ENCODE data around the gene DGKB.

The DGKB gene

DNA sequence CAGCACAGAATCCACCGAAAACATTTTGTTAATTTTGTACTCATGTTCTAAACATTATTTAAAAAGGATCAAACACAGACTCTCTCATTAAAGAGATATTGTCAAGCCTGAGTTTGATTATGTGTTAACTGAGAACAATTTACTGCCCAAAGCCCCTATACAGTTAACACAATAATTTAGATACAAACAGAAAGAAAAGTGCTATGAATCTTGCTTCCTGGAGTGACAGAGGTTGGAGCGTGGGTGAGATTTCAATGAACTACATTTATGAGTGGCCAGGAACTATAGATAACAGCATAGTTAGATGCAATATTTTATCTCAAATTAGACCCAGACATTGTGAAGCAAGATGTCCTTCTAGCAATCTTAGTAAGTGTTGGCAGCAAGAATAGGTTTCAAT is 464.2 kb downstream of the DGKB start:
- no peak for DNase-seq

DNA sequence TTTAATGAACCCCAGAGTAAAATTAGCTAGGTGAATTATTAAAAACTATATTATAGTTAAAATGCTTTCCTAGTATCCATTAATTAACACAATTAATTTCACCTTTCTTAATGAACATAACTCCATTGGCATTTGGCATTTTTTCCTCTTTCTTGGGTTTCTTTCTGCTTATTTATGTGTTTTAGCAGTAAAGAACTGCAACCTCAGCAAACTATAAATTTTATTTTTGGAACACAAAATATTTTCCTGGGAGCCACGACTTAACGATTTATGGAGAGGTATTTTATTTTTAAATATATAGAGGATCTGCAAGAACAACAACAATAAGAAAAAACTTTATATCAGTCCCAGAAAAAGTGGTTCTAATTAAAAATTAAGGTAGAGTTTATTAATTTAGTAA is 465.7 kb downstream of the DGKB start:
- no peak for DNase-seq

DNA sequence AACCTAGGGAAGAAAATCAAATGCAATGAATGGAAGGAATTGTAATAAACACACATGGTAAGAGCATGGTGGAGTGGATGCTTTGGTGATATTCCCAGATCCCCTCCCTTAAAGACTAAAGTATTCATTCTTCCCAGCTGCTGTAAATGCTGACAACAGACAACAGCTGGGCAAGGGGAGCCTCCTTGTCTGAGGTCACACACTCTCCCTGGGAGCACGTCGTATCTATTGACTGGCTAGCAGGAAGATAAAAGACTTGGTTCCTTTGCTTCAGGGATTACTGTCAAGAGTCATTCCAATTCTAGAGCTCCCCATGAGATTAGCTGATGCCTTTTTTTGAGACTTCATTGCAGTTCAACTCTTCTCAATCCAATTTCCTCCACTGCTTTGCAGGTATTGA is 469.6 kb downstream of the DGKB start:
- no peak for DNase-seq

DNA sequence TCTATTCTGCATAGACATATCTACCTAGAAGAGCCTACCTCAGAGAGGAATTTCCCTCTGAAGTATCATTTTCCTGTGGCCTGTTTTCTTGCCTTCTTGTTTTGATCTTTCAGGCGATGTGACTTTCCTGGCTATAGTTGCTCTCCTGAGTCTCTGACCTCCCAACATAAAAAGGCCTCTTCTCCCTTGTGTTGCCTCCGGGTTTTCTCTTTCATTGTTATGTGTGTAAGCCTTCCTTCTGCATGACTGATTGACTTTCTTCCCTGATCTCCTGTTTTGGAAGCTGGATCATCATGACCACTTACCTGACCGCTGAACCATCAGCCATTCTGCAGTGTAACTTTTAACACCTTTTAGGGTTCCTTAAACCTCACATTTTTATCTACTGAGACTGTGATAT is 471.6 kb downstream of the DGKB start:
- DNase-seq, result no peak

DNA sequence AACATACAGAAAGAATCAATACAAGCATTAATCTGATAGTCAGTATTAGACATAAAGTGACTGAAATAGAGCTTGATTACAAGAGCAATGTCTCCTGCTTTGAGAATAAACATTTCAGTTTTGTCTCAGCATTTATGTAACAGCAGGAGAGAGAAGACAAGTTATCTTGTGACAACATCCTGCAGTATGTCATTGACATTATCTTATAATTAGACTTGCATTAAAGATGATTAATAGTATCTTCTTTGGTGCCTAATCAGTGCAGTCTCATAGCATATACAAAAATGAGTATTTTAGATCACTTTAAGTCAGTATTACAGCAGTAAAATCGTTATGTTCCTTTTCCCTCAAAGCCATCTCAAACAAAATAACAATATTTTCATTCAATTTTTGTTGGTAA is 477.0 kb downstream of the DGKB start:
- no peak for DNase-seq

DNA sequence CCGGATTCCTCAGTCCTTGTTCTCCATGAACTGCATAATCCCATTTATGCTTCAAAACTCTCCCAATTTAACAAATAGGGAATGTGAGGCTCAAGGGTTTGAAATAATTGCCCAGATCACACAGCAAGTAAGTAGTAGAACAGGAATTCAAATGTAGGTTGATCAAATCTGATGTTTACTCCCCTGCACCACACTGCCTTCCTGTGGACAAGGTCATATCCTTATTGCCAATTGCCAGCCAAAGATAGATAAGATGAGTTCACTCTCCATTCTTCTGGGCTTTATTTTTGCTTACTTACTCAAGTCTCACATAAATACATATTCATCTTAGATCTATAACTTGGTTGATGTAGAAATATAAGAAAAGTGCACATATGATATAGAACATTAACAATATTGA is 477.9 kb downstream of the DGKB start:
- DNase-seq, result no peak

DNA sequence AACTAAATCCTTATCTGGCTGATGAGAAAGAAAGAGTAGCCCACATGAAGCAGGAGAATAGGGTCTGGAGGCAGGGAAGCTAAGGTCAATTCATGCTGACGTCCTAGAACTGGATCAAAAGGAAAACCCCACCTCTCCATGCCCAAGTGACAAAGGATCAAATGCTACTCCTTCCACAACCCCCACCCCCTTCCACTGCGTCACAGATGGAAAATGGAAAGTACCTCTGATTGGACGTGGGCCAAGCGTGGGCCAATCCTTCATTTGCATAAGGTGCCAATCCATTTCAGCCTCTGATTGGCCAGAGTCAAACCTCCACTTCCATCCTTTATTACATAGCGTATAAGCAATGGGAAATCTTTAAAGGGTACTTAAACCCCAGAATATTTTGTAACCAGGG is 481.8 kb downstream of the DGKB start:
- DNase-seq, result no peak

DNA sequence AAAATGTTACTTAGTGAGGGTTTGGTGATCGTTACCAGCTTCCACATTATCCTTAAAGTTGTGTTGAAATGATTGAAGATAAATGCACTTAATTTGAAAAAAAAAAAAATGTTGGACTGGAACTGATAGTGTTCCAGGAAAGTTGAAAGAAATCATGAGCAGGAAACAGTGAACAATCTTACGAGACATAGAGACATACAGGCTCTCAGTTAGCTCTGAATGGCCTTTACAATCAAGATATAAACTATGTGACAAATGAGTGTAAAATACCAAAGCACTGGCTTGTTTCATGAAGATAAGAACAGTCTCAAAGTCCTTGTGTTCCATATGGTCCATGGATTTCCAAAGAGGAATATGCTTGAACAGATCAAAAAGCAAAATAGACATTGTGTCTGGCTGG is 483.0 kb downstream of the DGKB start:
- DNase-seq, result no peak

DNA sequence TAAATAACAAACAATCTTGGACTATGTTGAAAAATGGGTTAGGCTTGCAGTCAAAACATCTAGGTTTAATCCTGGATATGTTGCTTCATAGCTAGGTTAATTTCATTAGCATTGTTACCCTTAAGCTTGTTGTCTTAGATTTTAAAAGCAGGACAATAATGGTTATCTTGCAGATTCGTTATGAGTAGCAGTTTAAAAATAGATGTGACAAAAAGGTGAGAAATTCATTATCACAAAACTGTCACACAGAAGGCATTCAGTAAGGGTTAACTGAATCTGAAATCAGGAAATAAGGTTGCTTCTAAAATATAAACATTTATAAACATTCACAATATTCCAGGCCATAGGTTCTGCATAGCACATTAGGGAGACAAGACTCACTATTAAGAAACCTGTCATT is 483.9 kb downstream of the DGKB start:
- no peak for DNase-seq

DNA sequence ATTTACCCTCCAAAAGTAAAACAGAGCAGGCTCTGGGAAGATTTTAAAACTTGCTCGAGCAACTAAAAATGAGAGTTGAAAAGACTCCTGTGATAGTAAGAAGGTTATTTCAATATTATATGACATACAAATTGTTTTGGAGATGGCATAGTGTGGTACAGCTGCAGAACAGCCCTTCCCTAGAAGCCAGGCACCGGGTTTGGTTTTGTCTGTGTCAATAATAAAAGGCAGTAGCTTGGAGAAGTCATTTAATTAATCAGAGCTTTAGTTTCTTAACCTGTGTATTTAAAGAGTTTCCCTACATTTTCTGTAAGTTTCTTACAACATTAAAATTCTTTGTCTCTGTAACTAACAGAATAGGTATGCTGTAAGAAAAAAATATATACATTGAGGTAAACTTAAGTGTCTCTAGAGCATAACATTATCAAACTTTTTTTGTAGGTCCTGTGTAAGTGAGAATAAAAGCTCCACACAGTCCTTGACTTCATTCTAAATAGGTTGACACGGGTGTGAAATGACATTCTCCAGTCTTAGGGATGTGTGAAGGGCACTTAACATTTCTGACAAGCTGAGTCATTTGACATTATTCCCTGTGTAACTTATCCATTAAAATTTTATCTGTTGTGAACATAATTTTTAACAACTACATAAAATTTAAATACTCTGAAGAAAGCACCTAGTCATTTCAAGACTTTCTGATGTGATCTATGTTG is 488.1 kb downstream of the DGKB start:
- DNase-seq, result no peak

DNA sequence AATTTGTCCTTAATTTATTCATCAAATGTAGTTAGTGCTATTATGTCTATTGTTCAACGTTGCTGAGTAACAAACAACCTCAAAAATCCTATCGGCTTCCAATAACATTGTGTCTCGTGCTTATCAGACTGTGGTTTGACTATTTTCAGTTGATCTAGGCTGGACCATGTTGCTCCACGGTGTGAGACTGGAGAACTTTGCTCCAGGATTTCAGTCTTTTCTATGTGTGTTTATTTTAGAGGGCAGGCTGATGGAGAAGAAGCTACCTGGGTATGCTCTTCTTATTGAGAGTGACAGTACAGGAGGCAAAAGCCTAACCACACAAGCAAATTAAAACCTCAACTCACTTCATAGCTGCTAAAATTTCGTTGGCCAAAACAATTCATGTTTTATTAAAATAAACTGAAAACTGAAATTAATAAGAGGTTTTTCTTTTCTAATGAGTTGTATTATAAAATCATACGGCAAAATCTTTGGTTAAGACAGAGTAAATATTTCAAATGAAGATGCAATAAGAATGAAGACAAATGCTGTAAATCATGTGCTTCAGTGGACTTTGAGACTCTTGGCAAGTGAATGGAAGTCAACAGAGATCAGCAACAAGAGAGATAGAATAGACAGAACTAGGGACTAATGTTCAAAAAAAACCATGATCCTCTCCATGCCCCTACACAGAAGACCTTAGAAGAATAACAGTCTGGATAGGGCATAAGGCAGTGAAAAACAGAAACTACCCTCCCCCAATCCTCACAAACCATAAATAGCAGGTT is 495.1 kb downstream of the DGKB start:
- DNase-seq, result no peak

DNA sequence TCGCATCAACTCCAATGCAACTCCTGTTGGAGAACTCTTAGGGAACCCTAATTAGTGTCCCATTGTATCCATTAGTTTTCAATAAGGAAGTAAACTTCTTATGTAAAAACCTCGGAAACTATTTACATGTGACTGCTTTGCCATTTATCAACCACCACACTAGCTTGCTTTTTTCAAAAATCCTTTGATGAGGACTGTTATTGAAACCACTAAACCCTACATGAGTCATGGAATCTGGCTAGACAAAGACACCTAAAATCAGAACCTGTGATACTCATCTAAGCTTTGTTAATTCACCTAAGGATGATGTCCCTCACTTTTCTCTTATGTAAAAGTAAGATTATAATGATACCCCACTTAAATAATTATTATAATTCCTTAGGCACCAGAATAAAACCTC is 499.0 kb downstream of the DGKB start:
- DNase-seq, result no peak

DNA sequence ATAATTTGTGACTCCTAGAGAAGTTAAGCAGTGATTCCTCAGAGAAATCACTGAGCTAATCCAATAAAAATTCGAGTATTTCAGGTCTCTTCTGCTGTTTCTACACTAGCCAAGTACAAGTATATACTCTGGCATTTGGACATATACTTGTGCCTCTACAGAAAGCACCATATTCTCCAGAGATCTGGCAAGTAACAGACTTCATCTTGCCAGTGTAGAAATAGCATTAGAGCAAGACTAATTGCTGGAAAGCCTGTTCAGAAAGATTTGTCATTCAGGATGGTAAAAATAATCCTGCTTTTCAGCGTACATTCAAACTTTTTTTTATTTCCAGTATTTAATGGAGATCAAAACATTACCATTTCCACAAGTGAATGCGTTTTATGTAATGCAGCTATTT is 502.3 kb downstream of the DGKB start:
- DNase-seq, result no peak

DNA sequence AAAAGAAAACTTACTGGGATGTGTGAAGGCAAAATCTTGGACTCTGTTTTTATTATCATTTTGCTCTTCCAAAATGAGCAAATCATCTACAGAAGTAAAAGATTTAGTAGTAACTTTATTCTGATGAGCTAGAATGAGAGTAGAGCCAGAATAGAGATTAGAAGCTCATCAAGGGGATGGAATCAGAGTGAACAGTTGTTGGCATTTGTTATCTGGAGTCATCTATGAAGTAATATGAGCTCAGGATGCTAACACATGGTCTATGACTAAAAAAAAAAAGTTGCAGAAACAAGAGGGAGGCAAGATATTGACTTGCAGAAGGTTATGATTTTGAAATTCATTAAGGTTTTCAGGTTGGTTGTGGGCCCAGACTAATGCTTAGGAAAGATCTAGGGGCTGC is 504.0 kb downstream of the DGKB start:
- DNase-seq, result no peak

DNA sequence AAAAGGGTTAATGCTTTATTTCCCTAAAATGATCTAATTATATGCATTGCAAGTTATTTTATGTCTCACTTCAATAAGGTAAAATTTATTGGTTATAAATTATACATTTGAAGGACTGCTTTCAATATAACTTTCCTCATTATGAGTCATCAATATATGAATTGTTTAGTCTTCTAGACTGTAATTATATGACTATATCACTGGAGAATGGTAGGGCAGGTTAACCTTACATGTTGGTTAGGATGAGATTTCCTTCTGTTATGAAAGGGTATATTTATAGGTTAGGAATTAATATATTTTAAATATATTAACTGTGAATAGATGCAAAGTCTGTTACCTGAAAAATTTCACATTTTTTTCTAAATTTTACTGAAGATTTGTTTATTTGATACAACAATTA is 506.7 kb downstream of the DGKB start:
- no peak for DNase-seq

DNA sequence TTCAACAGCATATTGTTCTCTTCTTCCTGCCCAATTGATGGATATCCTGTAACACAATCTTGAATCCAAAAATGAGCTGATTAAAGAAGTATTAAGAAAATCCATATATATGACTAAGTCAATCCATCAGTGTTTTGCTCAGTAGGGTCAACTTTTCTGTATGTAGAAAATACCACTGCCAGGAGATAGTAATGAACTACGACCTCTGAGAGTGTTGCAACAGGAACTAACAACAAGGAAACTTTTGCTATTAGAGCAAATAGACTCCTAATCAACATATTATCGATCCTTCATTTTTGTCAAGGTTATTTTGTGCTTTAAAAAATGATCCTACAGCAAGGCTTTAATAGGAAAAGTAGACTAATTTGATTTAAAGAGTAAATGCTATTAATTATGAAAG is 507.8 kb downstream of the DGKB start:
- no peak for DNase-seq

DNA sequence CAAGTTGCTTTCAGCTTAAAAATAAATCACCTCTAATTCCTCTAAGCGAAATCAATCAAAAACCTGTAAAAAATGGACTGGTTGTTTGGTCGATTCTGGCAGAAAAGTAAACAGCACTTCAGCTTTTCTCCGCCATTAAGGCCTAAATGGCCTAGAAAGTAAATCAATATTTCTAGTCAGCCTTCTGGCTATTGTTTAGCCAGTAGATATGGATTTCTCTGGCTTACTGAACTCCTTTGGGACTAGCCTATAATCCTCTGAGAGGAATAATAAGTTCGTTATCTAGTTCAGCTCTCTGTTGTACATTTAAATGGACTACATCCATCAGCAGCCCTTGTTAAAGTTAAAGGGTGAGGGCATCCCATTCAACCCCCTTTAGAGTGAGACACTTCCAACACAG is 513.0 kb downstream of the DGKB start:
- DNase-seq, result peak; percentile 93

DNA sequence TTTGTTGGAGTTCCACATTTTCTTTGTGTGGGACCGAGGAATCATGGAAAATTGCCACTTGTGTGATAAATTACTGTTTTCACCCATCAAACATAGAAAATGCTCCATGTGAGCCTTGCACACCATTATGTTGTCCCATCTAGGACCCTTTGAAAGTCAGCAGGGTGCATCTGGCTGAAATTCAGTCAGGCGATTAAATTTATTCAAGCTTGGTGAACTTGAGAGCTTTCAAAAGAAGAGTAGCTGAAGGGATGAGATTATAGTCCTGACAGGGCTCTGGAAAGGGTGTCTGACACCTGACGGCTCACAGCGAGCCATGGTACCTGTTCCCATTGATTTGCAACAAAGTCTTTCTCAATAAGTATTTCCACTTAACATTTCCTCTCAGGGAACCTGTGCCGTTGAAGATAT is 513.4 kb downstream of the DGKB start:
- peak; percentile 97 for DNase-seq

DNA sequence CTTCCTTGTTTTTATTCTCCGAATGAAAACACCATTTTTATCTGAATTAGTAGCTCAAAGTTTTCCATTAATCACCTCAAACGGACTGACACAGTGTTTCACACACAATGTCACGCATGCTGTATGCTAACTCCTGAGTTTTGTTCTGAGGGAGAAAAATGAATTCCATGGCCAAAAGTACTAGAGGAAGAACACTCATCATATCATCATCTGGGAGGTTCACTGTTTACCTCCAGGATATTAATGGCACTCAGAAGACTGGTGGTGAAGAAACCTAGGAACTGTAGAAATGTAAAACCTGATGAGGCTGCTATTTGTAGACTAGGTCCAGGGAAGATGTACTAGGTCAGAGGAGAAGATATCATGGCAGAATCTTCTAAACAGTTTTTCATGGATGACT is 517.5 kb downstream of the DGKB start:
- DNase-seq, result no peak

DNA sequence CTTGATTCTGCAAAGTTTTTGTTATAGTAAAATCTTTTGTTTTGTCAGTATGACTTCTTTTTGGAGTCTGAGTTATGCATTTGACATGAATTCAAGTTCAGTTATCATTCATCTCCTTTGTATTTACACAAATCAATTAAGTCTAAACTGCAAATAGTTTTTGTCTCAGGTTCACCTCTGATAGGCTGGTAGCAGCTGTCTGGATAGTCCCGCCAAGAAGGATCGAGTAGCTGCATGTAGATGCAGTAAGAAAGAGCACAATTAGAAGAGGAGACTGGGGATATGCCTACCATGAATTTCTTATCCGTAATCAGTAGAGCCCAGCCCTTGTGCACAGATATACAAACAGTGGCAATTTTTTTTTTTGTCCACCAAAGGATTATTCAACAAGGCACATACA is 520.6 kb downstream of the DGKB start:
- no peak for DNase-seq

DNA sequence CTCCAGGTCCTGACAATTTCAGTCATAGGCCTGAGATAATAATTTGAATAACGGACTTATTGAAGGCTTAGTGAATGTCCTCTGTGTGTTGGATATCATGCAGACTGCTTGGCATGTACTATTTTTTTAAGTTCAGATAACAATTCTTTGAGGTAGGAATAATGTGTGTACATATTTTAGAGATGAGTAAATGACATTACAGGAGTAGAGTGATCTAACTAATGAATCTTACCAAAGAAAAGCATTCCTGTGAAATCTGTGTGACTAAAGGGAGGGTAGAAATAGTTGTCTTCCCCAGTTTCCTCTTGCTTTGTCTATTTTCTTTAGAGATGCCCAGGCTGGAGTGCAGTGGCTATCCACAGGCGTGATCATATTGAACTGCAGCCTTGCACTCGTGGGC is 521.2 kb downstream of the DGKB start:
- no peak for DNase-seq

DNA sequence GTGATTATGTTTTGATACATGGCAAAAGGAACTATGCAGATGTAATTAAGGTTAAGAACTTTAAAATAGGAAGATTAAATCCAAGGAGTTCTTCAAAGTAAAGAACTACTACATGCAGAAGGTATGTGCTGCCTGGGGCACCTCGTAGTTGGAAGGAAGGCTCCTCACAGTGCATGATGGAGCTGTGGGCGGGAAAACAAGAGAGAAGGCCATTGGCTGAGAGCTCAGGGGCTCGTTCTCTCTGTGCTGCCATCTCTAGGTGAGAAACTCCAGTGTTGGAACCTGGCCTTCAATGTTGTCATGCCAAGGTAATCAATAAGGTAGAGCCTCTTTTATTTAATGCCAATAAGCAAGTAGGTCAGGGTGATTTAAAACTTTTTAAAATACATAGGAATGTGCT is 521.7 kb downstream of the DGKB start:
- no peak for DNase-seq

DNA sequence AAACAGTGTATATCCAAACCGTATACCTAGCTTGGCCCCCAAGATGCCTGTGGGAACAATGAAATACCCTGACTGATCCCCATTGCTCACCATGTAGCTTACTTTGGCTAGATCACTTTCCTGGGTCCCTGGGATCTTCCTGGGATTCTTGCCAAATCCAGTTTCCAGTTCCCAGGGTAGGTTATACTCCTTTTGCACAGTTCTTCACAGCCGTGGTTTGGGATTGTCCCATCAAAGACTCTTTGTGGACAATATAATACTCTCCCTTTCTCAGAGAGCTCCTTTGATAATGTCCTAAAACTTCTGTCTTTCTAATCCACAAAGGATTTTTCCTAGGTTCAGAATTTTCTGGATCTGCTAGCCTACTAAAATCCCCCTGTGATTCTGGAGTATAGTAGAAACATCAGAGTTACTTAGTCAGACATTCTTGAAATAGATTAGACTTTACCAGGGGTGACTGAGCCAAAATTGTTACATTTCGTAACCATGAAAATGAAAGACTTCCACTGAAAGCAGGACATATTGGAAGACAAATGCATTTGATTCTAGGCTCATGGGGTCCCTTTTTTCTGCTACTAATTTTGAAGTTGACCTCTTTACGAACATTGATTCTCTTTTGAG is 524.8 kb downstream of the DGKB start:
- no peak for DNase-seq

DNA sequence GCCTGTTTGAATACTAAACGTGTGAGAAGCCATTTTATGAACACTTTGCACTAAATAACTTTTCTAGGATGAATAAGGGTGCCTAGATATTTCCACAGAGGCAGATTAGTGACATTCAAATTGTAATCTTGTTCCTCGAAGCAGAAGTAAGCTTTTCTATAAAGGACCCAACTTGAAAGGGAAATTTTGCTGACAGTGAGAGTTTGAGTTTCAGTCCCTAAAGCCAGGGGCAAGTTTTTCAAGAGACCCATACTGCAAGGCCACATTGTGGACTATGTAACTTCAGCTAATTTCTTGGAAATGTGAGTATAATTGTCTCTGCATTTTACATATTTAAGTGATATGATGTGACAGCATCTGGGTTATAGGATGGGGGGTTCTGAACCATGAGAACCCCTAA is 525.8 kb downstream of the DGKB start:
- DNase-seq, result no peak

DNA sequence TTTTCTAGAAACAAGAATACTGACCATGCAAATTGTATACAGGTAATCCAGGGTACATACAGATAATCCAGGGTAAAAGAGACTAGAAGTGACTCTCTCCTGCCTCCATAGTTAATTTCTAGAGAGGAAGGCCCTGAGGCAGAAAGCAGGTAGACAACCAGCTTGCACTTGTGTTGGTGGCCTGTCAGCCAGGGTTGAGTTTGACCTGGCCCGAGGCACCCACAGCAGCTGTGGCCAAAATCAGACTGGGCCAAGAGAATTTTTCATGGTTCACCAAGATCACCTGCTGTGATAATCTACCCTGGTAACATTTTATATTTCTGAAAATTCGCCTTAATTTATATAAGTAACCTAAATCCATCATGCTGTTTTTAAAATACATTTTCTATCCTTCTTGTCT is 526.6 kb downstream of the DGKB start:
- no peak for DNase-seq

Measured in NCI-H1092 (cell line).